Heart right ventricle (tissue), 16 donors: Measurements from ENCODE around the gene ONECUT3. TPM values are rescaled to one million over a fixed set of nuclear protein-coding genes. Genes with fewer than 3 reads are reported as not detected.

Source experiments
- ATAC-seq, 8 donors: fragments of 200-7000 bp; cut with Tn5 transposase; one replicate each; pipeline ENCODE4 v1.9.1; 2020; ENCODE audit warnings: mild to moderate bottlenecking in 8 of 8, moderate library complexity in 8 of 8, moderate number of reproducible peaks in 1 of 8
- DNase-seq, 2 donors: peaks; one replicate each; pipeline ENCODE4 v3.0.0-alpha.2; 2020
- H3K27ac ChIP-seq, 10 donors: fragments of 200-600 bp; sonication (generic) in 2 of 10; one replicate each; pipeline versions ENCODE4 v1.5.0 to v1.8.0; 2020 to 2022; ENCODE audit warnings: mild to moderate bottlenecking in 3 of 10
- H3K27me3 ChIP-seq, 7 donors: fragments of 200-600 bp; one replicate each; pipeline ENCODE4 v1.8.0; 2021 to 2022; ENCODE audit warnings: mild to moderate bottlenecking in 2 of 7
- H3K36me3 ChIP-seq, 9 donors: fragments of 200-600 bp; sonication (generic) in 1 of 9; one replicate each; pipeline versions ENCODE4 v1.5.0 to v1.8.0; 2020 to 2022; ENCODE audit warnings: mild to moderate bottlenecking in 2 of 9
- H3K4me1 ChIP-seq, 9 donors: fragments of 200-600 bp; sonication (generic) in 1 of 9; one replicate each; pipeline versions ENCODE4 v1.5.0 to v1.8.0; 2020 to 2022; ENCODE audit warnings: mild to moderate bottlenecking in 4 of 9
- H3K4me3 ChIP-seq, 10 donors: fragments of 200-600 bp; sonication (generic) in 2 of 10; one replicate each; pipeline versions ENCODE4 v1.5.0 to v1.8.0; 2020 to 2022; ENCODE audit warnings: mild to moderate bottlenecking in 7 of 10, moderate library complexity in 2 of 10
- H3K9me3 ChIP-seq, 11 donors: fragments of 200-600 bp in 10 of 11; sonication (generic) in 2 of 11; one replicate each; pipeline versions ENCODE4 v1.5.0 to v1.8.0; 2013 to 2022; ENCODE audit warnings: mild to moderate bottlenecking in 2 of 11, control low read depth in 1 of 11, moderate library complexity in 1 of 11
- CTCF ChIP-seq, 9 donors: fragments of 200-600 bp; sonication (generic) in 2 of 9; IDR thresholded peaks; one replicate each; pipeline versions ENCODE4 v1.5.0 to v1.8.0; 2021 to 2022; ENCODE audit warnings: antibody characterized with exemption in 9 of 9, mild to moderate bottlenecking in 5 of 9, moderate library complexity in 1 of 9
- WGBS, 2 donors: extraction: QIAGEN DNeasy Blood & Tissue Kit; methylation state at CpG; one replicate each; pipeline ENCODE4 v1.1.7; 2013; ENCODE audit warnings: inconsistent platforms in 1 of 2; 5-methylcytosine and 5-hydroxymethylcytosine counted together
- intact Hi-C, 10 donors: fragments of 100-400 bp; cut with DNase I; formaldehyde crosslinking; loops; one replicate each; pipeline versions ENCODE4 v1.11.1 to v1.14.2; 2022
- polyA plus RNA-seq, 2 donors: library from polyadenylated mRNA; stranded (reverse); fragments of 200-250 nt; gene quantifications; one replicate each; pipeline ENCODE4 v1.2.3, GENCODE V29; 2013
- total RNA-seq, 10 donors: library from RNA; stranded (reverse); fragmentation: NEBNext Ultra II Directional in 3 of 10; extraction: Animal tissue kit (Norgen Biotek cat#: 25700) in 3 of 10; gene quantifications; one replicate each; pipeline versions ENCODE4 v1.2.1 to v1.2.4, GENCODE V29; 2021 to 2023
- donor health status: Arrhythmogenic right ventricular cardiomyopathy.
- donor health status: ischemic (EF 13 %, LVEDD 7.1; RV severe dilation, severe dysfunction).
- donor health status: healthy with polysubstance abuse.
- donor health status: DM: no; HTN: yes; CAD: no.
- donor health status: DM: no; HTN: no; CAD: no.
- donor health status: ischemic (EF 25% LVEDD 6.9; RV normal size, moderate dysfunction).
- donor health status: ischemic (EF 25% LVEDD 5.7; RV mildly dilated, moderate dysfunction).
- donor health status: healthy.
- donor health status: DM: yes; HTN: yes; CAD: no.
- donor health status: Ischemic cardiomyopathy.
- donor health status: ischemic (EF 35%, LVEDD 5.7; RV mildly dilated, moderate dysfunction).
- donor health status: nonischemic (EF 11% LVEDD 7.7; RV severe dilation, severe dysfunction).
- donor health status: DM: yes; HTN: yes; CAD: no.
- donor health status: PGD.
- donor health status: ischemic (EF 29% LVEDD 5.4; RV normal size, mild dysfunction).
- donor health status: nonischemic (EF 23%, LVEDD 6.1; RV moderate dilation, normal function).

ONECUT3 gene
- total and polyA plus RNA-seq, 12 donors: not detected

- Histone ChIP-seq H3K9me3 (no peaks in the 10 kb centered on the region), H3K27me3 (peaks cover 0 to 99% (median 93%) of the 10 kb centered on the region in 7 donors), H3K27ac (no peak overlapping the region), H3K4me3 (no peak overlapping the region), H3K4me1 (no peaks in the 10 kb centered on the region), H3K36me3 (no peaks in the 10 kb centered on the region)
- intact Hi-C loops: no loop called here
- ATAC-seq: no peak
- DNase-seq: no peak
- TF ChIP-seq CTCF (IDR thresholded peaks at IDR 0.05): no peak
- 15 to 16% methylated on average over 28 of the region's 28 CpGs for WGBS, 2 donors
Observed at GRCh38 chr19:1734321-1734966, 18.9 kb upstream of the ONECUT3 start.

GRCh38 chr19:1736280-1736679, 17.0 kb upstream of the ONECUT3 start:
- Histone ChIP-seq H3K36me3 (no peaks in the 10 kb centered on the region), H3K27ac (no peak overlapping the region), H3K27me3 (peaks cover 0 to 93% (median 82%) of the 10 kb centered on the region in 7 donors), H3K4me1 (no peaks in the 10 kb centered on the region), H3K4me3 (no peak overlapping the region), H3K9me3 (peaks cover 0 to 12% (median 0%) of the 10 kb centered on the region in 11 donors)
- WGBS, 2 donors: 62 to 69% methylated on average over 3 of the region's 3 CpGs
- ATAC-seq (no peak), DNase-seq (no peak)
- intact Hi-C loops: no loop called here
- no peak for TF ChIP-seq CTCF (IDR thresholded peaks at IDR 0.05)

GRCh38 chr19:1736927-1737326, 16.4 kb upstream of the ONECUT3 start:
- no peaks in the 10 kb centered on the region for H3K36me3 ChIP-seq
- H3K9me3 ChIP-seq: peaks cover 0 to 12% (median 0%) of the 10 kb centered on the region in 11 donors
- ATAC-seq (no peak), DNase-seq (no peak)
- WGBS, 2 donors: 37 to 38% methylated on average over 22 of the region's 22 CpGs
- H3K27ac ChIP-seq: no peak overlapping the region
- TF ChIP-seq CTCF (IDR thresholded peaks at IDR 0.05): no peak
- H3K4me1 ChIP-seq: no peaks in the 10 kb centered on the region
- intact Hi-C loops: no loop called here
- H3K4me3 ChIP-seq: no peak overlapping the region
- H3K27me3 ChIP-seq: peaks cover 0 to 92% (median 79%) of the 10 kb centered on the region in 7 donors

- no peak for TF ChIP-seq CTCF (IDR thresholded peaks at IDR 0.05)
- WGBS, 2 donors: 93 to 94% methylated on average over 11 of the region's 11 CpGs
- no peak for DNase-seq
- Histone ChIP-seq H3K27me3 (peaks cover 5 to 94% (median 78%) of the 10 kb centered on the region in 7 donors), H3K4me1 (no peaks in the 10 kb centered on the region), H3K27ac (no peak overlapping the region), H3K4me3 (no peak overlapping the region), H3K9me3 (peaks cover 0 to 12% (median 0%) of the 10 kb centered on the region in 11 donors), H3K36me3 (no peaks in the 10 kb centered on the region)
- intact Hi-C loops: loop anchor here in 1 of 10 donors (10.0 kb wide), 1 partner anchor 45 kb away; no protein-coding TSS in a partner anchor
- no peak for ATAC-seq
Observed at GRCh38 chr19:1739960-1740629, 13.2 kb upstream of the ONECUT3 start.
